Choroid plexus epithelial cell (primary cell): ENCODE measurements around the gene RRBP1.
A peak's percentile ranks its signal among the peaks of the same experiment; 100 is the strongest.

Experiments
- DNase-seq: peaks from one replicate; pipeline ENCODE4 v3.0.0-alpha.2; 2010; ENCODE audit warnings: low read depth
- H3K4me3 ChIP-seq: 2 replicates; pipeline ENCODE4 v1.5.1; 2011; ENCODE audit warnings: low read depth, mild to moderate bottlenecking, control low read depth, low read length, moderate library complexity
- TF ChIP-seq, protein P1 (sequence below): conservative IDR thresholded peaks from 2 replicates; pipeline ENCODE4 v1.5.1; 2011; ENCODE audit warnings: low read depth, mild to moderate bottlenecking, control low read depth, inconsistent platforms, low read length, moderate library complexity

RRBP1 gene

DNA sequence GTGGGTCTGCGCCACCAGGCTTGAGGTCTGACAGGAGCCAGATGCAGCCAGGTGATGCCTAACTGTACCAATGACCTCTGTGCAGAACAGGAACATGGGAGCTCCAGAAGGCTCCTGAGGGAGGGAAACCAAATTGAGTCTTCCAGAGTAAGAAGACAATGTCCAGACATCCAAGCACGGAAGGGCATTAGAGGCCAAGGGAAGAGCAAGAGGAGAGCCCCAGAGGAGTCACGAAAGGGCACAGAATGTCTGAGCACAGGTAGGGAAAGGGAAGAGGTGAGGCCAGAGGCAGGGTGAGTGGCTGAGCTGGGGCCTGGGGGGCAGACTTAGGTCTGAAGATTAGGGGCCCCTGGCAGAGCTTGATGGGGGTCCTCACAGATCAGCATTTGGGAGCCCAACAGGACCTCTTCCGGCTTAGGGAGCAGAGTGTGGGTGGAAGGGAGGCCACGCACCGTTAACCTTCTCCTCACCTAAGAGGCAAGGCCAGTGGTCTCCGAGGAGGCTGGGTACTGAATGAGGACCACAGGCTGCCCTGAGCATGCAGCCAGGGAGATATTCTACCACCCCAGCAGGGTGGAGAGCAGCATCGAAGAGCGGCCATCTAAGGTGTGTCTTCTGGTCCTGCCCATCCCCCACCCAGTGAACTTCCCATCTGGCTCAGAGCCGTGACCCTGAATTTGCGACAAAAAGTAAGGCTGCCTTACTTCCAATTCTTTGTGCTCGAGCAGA is 41.7 kb downstream of the RRBP1 start:
- no peak for DNase-seq
- TF ChIP-seq, protein P1, sequence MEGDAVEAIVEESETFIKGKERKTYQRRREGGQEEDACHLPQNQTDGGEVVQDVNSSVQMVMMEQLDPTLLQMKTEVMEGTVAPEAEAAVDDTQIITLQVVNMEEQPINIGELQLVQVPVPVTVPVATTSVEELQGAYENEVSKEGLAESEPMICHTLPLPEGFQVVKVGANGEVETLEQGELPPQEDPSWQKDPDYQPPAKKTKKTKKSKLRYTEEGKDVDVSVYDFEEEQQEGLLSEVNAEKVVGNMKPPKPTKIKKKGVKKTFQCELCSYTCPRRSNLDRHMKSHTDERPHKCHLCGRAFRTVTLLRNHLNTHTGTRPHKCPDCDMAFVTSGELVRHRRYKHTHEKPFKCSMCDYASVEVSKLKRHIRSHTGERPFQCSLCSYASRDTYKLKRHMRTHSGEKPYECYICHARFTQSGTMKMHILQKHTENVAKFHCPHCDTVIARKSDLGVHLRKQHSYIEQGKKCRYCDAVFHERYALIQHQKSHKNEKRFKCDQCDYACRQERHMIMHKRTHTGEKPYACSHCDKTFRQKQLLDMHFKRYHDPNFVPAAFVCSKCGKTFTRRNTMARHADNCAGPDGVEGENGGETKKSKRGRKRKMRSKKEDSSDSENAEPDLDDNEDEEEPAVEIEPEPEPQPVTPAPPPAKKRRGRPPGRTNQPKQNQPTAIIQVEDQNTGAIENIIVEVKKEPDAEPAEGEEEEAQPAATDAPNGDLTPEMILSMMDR = no peak
- H3K4me3 ChIP-seq = no peak overlapping the region

DNA sequence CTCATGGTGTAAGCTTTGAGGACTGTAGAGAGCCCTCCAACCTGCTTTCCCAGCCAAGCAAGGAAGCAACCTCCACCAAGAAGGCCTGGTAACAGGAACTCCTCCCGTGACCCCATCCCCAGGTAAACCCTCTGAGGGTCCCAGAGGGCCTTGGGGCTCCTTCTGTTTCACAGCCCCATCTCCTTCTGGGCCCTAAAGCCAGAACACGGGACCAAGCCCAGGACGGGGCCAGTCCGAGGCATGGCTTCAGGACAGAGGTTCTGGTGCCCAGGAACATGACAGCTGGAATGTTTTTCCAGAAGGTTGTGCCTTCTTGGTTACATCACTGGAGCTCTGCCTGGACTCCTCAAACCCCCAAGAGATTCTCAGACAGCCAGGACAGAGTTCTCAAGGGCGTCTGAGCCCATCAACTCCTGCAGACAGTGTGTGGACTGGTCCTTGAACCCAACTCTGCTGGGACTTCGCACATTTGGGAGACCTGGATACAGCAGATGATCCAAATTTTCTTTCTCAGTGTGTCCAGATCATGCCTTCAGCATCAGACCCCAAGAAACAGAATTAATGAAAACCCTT is 43.1 kb downstream of the RRBP1 start:
- H3K4me3 ChIP-seq = no peak overlapping the region

DNA sequence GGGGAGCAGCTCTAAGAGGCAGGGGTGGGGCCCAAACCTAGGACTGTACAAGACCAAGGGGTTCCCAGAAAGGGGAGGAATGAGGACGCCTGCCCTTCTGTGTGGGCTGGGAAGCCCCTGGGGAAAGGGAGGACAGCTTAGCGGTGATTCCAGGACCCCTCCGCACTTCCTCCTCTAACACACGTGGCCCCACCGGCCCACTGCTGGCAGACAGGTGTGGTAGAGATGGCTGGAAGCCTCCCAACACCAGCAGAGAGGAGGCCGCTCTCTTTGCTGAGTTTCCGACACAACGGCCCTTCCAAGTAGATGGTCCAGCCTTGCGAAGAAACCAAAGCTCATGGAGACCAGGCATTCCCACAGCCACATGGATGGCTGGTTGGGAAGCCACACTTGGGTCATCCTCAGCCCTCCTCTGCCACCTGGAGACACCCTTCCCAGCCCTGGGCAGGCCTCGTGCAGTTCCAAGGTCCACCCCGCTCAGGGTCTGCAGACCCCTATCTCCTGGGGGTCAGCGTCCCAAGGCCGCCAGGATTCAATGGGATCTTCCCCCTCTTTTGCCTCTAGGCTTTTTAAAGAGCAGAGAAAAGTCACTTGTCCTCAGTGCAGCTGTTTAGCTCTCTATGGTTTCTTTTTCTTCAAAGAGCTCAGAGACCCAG is 43.9 kb downstream of the RRBP1 start:
- TF ChIP-seq, protein P1 = no peak
- DNase-seq = no peak
- H3K4me3 ChIP-seq = no peak overlapping the region

More for the DNA sequence above, 43.1 kb downstream of the RRBP1 start:
- TF ChIP-seq, protein P1 = no peak
- DNase-seq = no peak

DNA sequence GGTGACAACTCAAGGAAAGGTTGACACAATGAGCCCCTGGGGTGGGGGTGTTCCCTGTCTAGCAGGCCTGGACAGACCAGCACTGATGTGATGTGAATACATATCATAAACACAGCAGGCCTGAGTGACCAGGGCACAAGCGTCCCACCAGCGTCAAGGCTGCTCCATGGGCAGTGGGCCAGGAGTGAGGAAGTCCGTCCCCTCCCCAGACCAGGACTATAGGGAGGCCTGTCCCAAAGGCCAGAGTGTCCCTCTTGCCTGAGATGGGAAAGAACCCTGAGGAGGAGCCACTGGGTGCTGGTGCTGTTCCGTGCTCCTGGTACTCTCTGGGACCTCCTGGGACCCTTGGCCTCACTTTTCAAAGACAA is 44.6 kb downstream of the RRBP1 start:
- H3K4me3 ChIP-seq = no peak overlapping the region
- TF ChIP-seq, protein P1 = no peak
- DNase-seq = no peak

DNA sequence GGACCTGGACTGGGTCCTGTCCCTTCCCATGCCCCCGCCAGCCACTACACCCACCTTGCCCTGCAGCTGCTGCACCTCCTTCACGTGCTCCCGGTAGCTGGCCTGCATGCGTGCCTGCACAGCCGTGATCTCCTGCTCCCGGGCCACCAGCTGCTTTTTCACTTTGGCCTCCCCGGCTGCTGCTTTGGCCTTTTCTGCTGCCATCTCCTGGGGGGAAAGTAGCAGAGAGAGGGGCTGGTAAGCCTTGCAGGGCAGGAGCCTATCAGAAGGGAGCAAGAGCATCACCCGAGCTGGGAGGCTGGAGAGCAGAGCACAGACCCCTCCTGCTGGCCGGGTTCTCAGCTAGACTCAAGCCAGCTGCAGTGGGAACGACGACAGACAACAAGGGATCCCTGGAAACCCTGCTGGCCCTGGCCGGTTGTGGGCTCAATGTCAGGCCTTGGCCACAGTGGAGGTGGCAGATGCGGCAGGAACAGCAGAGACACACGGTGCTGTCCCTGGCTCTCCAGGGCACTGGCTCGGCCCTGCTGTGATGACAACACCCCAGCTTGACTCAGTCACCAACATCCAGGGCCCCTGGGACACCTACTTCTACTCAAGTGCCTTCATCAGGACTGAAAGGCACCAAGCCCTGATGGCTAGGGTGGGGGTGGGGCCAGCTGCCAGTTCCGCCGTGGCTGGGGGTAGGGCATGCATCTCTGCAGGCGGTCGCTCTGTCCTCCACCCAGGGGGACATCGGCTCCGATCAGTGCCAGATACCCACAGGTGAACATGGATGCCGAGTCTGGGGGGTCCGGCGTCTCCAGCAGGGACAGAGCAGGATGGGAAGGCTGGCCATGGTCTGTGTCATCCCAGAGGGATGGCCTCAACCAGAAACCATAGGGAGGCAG is 45.3 kb downstream of the RRBP1 start:
- TF ChIP-seq, protein P1 = peak; percentile 28
- no peak overlapping the region for H3K4me3 ChIP-seq
- DNase-seq = peak; percentile 34

DNA sequence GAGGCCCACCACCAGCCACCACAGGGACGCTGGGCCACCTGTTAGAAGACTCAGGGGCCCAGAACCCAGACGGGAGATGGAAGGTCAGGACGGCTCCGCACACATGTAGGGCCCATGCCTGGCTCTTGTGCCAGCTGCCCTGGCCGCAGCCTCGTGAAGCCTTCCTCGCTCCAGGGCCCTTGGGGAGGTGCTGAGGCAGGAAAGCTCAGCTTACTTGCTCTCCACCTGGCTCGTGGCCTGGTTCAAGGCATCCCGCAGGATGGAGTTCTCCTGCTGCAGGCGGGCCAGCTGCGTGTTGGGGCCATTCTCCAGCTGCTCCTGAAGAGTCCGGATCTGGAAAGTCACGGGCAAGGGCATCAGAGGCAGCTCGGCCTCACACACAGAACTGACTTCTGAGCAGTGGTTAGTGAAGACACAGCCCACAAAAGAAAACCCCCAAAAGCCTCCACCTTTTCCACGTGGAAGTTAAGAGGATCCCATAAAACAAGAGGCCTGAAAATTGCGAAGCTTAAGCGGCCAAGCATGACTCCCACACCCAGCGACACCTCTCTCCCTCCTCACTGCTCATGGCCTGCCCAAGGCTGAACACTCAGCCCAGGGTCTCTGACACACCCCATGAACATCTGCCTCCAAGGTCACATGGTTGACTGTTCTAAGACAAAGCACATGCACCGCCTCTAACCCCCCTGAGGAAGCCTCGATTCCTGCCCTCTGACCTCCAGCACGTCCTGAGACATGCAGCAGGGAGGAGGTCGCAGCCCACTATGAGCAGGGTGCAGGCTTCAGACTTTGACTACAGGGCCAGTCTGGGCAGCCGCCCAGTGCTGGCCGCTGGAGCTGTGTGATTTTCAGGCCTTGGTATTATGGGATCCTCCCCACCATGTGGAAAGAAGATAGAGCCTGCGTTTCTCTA is 46.5 kb downstream of the RRBP1 start:
- peak; percentile 33 for DNase-seq
- H3K4me3 ChIP-seq = no peak overlapping the region
- TF ChIP-seq, protein P1 = no peak
